ENCODE data around the gene CLPTM1.
"Not testable (repeated sequence)": the region's sequence is repeated elsewhere in the genome, so short reads cannot be mapped to it uniquely, and the experiment has no call there.

CLPTM1 gene

GRCh38 chr19:44974857-44975256 is 19.7 kb downstream of the CLPTM1 start:
- no peak for DNase-seq (ENCODE audit: low read depth)

DNA sequence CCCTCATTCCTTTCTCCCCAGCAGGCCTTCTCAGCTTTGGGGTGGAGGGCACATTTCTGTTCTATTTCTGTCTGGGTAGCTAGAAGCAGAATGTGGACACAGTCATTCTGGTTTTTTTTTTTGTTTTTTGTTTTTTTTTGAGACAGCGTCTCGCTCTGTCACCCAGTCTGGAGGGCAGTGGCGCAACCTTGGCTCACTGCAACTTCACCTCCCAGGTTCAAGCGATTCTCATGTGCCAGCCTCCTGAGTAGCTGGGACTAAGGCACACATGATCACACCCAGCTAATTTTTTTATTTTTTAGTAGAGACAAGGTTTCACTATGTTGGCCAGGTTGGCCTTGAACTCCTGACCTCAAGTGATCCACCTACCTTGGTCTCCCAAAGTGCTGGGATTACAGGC is 20.3 kb downstream of the CLPTM1 start:
- DNase-seq (ENCODE audit: low read depth): no peak

- DNase-seq (ENCODE audit: low read depth): no peak
Measured at GRCh38 chr19:44984005-44984404, 28.8 kb downstream of the CLPTM1 start.

DNA sequence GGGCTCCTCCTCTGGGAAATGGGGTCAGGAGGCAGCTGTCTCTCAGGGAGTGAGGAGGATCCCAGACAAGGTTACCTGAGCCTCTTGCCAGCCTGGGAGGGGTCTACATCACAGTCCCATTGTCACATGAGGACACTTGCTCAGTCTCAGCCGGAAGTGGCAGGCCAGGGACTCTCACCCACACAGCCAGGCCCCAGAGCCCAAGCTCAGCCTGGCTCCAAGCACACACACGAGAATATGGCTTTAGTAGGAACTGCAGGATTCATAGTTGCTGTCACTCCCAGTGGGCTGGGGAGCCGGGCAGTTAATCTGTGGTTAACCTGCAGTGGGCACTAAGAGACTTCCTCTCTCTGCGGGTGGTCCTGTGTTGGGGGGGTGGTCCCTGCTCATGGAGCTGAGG is 30.3 kb downstream of the CLPTM1 start:
- DNase-seq (ENCODE audit: low read depth): no peak

- no peak for DNase-seq (ENCODE audit: low read depth)
Measured at GRCh38 chr19:44986389-44986788, 31.2 kb downstream of the CLPTM1 start.

DNA sequence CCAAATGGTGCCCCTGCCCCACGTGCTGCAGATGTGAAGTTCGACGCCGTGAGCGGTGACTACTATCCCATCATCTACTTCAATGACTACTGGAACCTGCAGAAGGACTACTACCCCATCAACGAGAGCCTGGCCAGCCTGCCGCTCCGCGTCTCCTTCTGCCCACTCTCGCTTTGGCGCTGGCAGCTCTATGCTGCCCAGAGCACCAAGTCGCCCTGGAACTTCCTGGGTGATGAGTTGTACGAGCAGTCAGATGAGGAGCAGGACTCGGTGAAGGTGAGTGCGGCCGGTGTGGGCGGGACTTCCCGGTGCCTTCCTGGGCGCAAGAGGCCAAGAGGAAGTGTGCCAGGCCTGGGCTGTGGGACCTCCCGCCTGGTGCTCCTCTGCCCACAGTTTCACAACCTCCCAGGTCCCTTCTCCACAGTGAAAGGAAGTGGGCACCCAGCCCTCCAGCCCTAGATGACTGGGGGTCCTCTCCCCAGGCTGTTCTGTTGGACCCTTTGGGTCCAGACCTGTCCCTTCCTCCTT is 32.0 kb downstream of the CLPTM1 start:
- no peak for DNase-seq (ENCODE audit: low read depth)

- DNase-seq (ENCODE audit: low read depth): no peak
Measured at GRCh38 chr19:44988273-44988672, 33.1 kb downstream of the CLPTM1 start.

DNA sequence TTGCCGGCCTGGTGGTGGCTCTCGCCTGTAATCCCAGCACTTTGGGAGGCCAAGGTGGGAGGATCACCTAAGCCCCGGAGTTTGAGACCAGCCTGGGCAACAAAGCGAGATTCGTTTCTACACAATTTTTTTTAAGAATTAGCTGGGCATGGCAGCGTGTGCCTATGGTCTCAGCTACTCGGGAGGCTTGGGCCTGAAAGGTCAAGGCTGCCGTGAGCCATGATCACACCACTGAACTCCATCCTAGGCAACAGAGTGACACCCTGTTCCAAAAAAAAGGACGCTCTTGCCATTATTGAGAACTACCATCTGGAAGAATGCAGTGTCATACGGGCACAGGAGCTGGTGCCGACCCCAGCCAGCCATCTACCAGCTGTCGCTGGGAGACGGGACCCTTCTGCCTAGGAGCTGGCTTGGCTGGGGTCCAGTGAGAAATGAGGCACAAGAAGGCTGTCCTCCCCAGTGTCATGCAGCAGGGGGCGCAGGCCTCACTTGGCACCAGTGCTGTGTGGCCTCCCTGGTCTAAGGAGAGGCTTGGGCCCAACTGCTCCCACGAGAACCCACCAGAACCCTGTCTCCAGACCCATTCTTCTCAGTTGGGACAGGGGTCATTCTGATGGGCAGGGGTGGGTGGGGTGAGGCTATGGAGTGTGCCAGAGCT is 33.8 kb downstream of the CLPTM1 start:
- peak; percentile 51 for DNase-seq (ENCODE audit: low read depth)

DNA sequence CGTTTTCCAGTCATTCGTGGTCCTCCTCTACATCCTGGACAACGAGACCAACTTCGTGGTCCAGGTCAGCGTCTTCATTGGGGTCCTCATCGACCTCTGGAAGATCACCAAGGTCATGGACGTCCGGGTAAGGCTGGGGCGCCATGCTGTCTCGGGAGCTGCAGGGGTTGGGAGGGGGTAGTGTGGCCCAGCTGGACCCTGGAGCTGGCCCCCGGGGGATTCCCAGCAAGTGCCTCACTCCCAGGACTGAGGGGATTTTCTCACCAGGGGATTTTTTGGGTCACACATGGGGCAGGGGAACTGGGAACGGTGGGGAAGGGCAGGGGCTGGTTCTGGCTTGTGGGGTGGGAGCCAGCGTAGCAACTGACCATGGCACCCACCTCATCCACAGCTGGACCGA is 35.3 kb downstream of the CLPTM1 start:
- no peak for DNase-seq (ENCODE audit: low read depth)

- DNase-seq (ENCODE audit: low read depth): no peak
Measured at GRCh38 chr19:44990966-44991365, 35.8 kb downstream of the CLPTM1 start.

- no peak for DNase-seq (ENCODE audit: low read depth)
Measured at GRCh38 chr19:44992336-44993163, 37.4 kb downstream of the CLPTM1 start.

GRCh38 chr19:44993526-44993925 is 38.3 kb downstream of the CLPTM1 start:
- DNase-seq (ENCODE audit: low read depth): no peak

DNA sequence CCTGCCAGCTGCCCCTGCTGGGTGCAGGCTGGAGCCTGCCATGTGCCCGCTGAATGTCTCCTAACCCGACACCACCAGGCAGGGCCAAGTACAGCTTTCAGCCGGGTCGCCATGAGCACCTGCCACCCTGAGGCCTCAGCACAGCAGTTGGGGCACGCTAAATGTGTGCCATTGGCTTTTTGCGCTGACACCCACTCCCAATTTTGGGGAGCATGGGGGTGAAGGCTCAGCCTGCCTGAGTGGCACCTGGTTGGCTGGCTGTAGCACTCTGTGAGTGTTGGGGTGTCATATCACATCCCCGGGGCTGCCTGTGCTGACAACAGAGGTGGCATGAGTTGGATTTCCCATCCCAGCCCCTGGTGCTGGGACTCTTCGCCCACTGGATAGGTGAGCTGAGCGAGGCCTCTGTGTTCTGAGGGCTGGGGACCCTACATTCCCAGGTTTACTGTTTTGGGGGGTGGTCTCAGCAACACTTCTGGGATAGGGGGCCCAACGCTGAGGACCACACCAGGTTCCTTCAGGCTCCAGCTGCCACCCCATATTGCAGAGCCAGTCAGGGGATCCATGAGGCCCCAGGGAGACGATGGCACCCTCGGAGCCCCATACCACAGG is 38.9 kb downstream of the CLPTM1 start:
- DNase-seq (ENCODE audit: low read depth): no peak

DNA sequence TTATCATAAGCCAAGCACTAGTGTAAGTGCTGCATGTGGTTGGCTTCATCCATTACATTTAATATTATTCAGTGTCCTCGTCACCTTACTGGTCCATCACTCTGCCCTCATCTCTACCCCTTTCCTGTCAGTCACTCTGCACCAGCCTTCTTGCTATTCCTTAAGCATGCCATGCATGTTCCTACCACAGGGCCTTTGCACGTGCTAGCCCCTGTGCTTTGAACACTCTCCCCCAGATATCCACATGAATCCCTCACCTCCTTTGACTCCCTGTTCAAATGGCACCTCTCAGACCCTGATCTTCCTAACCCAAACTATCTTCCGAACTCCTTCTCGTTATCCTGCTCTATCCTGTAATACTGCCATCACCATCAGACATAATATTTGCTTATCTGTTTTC is 42.8 kb downstream of the CLPTM1 start:
- DNase-seq (ENCODE audit: low read depth): no peak

DNA sequence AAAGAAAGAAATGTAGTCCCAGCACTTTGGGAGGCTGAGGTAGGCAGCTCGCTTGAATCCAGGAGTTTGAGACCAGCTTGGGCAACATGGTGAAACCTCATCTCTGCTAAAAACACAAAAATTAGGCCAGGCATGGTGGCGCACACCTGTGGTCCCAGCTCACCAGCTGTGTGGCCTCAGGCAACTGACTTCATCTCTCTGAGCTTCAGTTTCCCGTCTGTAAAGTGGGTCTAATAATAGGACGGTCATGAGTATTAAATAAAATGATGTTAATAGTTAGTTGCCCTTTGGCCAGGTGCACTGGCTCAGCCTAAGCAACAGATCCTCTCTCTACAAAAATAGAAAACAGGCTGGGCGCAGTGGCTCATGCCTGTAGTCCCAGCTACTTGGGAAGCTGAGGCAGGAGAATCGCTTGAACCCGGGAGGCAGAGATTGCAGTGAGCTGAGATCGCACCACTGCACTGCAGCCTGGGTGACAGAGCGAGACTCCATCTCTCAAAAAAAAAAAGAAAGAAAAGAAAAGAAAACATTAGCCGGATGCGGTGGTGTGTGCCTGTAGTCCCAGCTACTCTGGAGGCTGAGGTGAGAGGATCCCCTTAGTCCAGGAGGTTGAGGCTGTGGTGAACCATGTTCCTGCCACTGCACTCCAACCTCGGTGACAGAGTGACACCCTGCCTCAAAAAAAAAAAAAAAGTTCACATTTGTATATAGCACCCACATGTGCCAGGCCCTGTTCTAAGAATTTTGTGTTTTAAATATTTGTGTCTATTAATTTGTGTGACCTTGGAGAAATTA is 44.1 kb downstream of the CLPTM1 start:
- DNase-seq (ENCODE audit: low read depth): not testable (repeated sequence)

DNA sequence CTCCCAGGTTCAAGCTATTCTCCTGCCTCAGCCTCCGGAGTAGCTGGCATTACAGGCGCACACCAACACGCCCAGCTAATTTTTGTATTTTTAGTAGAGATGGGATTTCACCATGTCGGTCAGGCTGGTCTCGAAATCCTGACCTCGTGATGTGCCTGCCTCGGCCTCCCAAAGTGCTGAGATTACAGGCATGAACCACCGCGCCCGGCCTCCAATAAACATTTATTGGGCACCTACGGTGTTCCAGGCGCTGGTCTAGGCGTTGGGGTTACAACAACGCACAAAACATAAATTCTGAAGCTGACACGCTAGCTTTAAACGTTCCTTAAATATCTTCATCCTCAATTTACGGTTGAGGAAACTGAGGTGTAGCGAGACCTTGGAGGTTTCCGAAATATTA is 45.5 kb downstream of the CLPTM1 start:
- not testable (repeated sequence) for DNase-seq (ENCODE audit: low read depth)

GRCh38 chr19:45001087-45001739 is 46.0 kb downstream of the CLPTM1 start, which contains the start of gene RELB:
Gene RELB (plus strand): TSS chr19:45001464. CDS start chr19:45001580, 116 bp downstream.
- DNase-seq (ENCODE audit: low read depth): peak; percentile 89

GRCh38 chr19:45003485-45003884 is 48.3 kb downstream of the CLPTM1 start:
- no peak for DNase-seq (ENCODE audit: low read depth)

- DNase-seq (ENCODE audit: low read depth): no peak
Measured at GRCh38 chr19:45005787-45006186, 50.6 kb downstream of the CLPTM1 start.

DNA sequence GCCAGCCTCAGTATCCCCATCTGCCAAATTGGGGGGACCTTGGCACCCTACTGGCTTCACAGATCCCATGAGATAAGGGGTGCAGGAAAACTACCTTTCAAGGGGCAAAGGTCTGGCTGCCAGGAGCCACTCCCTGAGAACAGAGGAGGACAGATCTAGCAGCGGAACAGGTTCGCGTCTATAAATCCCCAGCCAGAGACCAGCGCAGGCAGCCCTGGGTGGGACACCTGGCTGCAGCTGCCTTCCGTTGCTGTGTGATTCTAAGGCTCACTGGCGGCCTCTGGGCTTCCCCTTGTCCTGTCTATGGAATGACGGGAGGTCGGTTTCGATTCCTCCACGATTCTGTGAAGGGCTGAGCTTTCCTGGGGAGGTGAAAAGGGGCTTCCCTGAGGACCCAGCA is 53.4 kb downstream of the CLPTM1 start:
- no peak for DNase-seq (ENCODE audit: low read depth)

GRCh38 chr19:45009625-45010255 is 54.6 kb downstream of the CLPTM1 start:
- DNase-seq (ENCODE audit: low read depth): no peak

Data from fibroblast of gingiva (primary cell).